Gastroesophageal sphincter (tissue), 3 donors: ENCODE results near the gene TCF12.

Experiments used
- EP300 ChIP-seq: sonication (generic); formaldehyde crosslinking; IDR thresholded peaks from one replicate; pipeline ENCODE4 v1.6.1; 2017; ENCODE audit warnings: antibody characterized with exemption, mild to moderate bottlenecking
- POLR2A ChIP-seq, 2 donors: fragments of 450-650 bp; IDR thresholded peaks; one replicate each; pipeline ENCODE4 v1.6.1; 2017; ENCODE audit warnings: antibody characterized with exemption in 2 of 2, mild to moderate bottlenecking in 2 of 2, moderate library complexity in 1 of 2
- POLR2AphosphoS5 ChIP-seq: sonication (generic); formaldehyde crosslinking; IDR thresholded peaks from one replicate; pipeline ENCODE4 v1.6.1; 2017; ENCODE audit warnings: antibody characterized with exemption
- TF ChIP-seq, protein P1 (sequence below), 4 experiments: fragments of 200-600 bp in 2 of 4; fragments of 450-650 bp in 2 of 4; sonication (generic) in 1 of 4; IDR thresholded peaks; one replicate each; pipeline ENCODE4 v1.5.1; 2017 to 2019; ENCODE audit warnings: antibody characterized with exemption in 4 of 4, mild to moderate bottlenecking in 2 of 4, moderate library complexity in 2 of 4

DNA sequence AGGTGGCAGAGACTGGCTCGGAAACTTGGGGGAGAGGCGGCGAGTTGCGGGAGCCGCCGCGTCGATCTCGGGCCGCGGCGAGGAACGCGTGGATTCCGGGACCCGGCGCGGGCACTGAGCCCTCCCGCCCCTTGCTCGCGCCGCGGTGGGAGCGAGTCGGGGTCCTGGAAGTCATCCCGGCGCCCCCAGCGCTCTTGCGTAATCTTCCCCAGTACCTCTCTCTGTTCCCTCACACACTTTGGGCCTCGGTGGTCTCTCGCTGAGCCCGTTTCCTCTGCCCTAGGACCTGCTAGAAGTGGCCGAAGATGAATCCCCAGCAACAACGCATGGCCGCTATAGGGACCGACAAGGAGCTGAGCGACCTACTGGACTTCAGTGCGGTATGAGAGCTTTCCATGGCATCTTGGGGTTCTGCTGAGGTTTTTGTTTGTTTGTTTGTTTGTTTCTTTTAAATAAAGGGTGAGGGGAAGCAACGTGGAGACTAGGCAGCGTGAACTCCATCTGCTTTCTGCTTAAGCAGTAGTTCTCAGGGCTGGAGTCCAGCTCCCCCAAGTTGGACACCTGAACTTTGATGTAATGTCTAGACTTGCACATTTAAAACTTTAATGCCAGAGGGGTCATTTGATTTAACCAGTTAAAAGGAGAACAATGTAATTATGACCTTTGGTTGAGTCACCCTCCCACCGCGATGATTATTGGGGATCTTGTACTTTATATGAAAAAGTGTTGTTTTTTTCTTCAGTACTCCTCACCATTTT lies 1.3 kb downstream of the TCF12 start:
- TF ChIP-seq, protein P1, sequence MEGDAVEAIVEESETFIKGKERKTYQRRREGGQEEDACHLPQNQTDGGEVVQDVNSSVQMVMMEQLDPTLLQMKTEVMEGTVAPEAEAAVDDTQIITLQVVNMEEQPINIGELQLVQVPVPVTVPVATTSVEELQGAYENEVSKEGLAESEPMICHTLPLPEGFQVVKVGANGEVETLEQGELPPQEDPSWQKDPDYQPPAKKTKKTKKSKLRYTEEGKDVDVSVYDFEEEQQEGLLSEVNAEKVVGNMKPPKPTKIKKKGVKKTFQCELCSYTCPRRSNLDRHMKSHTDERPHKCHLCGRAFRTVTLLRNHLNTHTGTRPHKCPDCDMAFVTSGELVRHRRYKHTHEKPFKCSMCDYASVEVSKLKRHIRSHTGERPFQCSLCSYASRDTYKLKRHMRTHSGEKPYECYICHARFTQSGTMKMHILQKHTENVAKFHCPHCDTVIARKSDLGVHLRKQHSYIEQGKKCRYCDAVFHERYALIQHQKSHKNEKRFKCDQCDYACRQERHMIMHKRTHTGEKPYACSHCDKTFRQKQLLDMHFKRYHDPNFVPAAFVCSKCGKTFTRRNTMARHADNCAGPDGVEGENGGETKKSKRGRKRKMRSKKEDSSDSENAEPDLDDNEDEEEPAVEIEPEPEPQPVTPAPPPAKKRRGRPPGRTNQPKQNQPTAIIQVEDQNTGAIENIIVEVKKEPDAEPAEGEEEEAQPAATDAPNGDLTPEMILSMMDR (IDR thresholded peaks at IDR 0.05): no peak
- TF ChIP-seq POLR2A (IDR thresholded peaks at IDR 0.05) (no peak), POLR2AphosphoS5 (no peak), EP300 (no peak)
